Osteoblast (primary cell): ENCODE measurements around the gene CDPF1. TPM values are rescaled to one million over a fixed set of nuclear protein-coding genes. Genes with fewer than 3 reads are reported as not detected.

Source experiments
- DNase-seq: peaks from one replicate; pipeline ENCODE4 v3.0.0; 2011; ENCODE audit warnings: low spot score, mixed read lengths; ENCODE audit not compliant: insufficient read length; ENCODE audit errors: missing footprints
- H2AFZ ChIP-seq: 2 replicates; pipeline ENCODE4 v1.6.0; 2011; ENCODE audit warnings: mild to moderate bottlenecking, low read length
- H3K27ac ChIP-seq: 2 replicates; pipeline ENCODE4 v1.5.1; 2011; ENCODE audit warnings: mild to moderate bottlenecking, low read depth, low read length, moderate library complexity
- H3K27me3 ChIP-seq: 2 replicates; pipeline ENCODE4 v1.6.0; 2012; ENCODE audit warnings: mild to moderate bottlenecking, control low read depth, inconsistent platforms, low read length, moderate library complexity; ENCODE audit not compliant: insufficient read depth
- H3K36me3 ChIP-seq: 2 replicates; pipeline ENCODE4 v1.5.1; 2011; ENCODE audit warnings: mild to moderate bottlenecking, low read length, control low read depth, moderate library complexity; ENCODE audit not compliant: insufficient read depth
- H3K4me1 ChIP-seq: 2 replicates; pipeline ENCODE4 v1.5.1; 2011; ENCODE audit warnings: mild to moderate bottlenecking, low read length, control low read depth, moderate library complexity; ENCODE audit not compliant: insufficient read depth
- H3K4me2 ChIP-seq: 2 replicates; pipeline ENCODE4 v1.6.0; 2011; ENCODE audit warnings: mild to moderate bottlenecking, low read length; ENCODE audit not compliant: insufficient read depth
- H3K4me3 ChIP-seq: fragments of 200-600 bp; sonication (generic); 3 replicates; pipeline ENCODE4 v1.5.1; 2012; ENCODE audit warnings: mild to moderate bottlenecking, low read length, inconsistent platforms; ENCODE audit not compliant: insufficient read depth
- H3K79me2 ChIP-seq: 2 replicates; pipeline ENCODE4 v1.6.0; 2012; ENCODE audit warnings: mild to moderate bottlenecking, low read length, control low read depth, inconsistent platforms; ENCODE audit not compliant: insufficient read depth
- H3K9me3 ChIP-seq: 2 replicates; pipeline ENCODE4 v1.5.1; 2011; ENCODE audit warnings: low read depth, low read length, control low read depth
- H4K20me1 ChIP-seq: 2 replicates; pipeline ENCODE4 v1.6.0; 2012; ENCODE audit warnings: mild to moderate bottlenecking, low read length, control low read depth; ENCODE audit not compliant: insufficient read depth
- total RNA-seq: library from RNA; depleted of rRNA; stranded (reverse); fragments of >200 nt; gene quantifications from 2 replicates; pipeline ENCODE4 v1.2.3, GENCODE V29; 2012
- TF ChIP-seq, protein P1 (sequence below): IDR thresholded peaks from 2 replicates; pipeline ENCODE4 v1.5.1; 2011; ENCODE audit warnings: mild to moderate bottlenecking, low read depth, low read length, moderate library complexity; ENCODE audit errors: extremely low read depth

The CDPF1 gene
- total RNA-seq, 1 donor = 12.7 TPM

DNA sequence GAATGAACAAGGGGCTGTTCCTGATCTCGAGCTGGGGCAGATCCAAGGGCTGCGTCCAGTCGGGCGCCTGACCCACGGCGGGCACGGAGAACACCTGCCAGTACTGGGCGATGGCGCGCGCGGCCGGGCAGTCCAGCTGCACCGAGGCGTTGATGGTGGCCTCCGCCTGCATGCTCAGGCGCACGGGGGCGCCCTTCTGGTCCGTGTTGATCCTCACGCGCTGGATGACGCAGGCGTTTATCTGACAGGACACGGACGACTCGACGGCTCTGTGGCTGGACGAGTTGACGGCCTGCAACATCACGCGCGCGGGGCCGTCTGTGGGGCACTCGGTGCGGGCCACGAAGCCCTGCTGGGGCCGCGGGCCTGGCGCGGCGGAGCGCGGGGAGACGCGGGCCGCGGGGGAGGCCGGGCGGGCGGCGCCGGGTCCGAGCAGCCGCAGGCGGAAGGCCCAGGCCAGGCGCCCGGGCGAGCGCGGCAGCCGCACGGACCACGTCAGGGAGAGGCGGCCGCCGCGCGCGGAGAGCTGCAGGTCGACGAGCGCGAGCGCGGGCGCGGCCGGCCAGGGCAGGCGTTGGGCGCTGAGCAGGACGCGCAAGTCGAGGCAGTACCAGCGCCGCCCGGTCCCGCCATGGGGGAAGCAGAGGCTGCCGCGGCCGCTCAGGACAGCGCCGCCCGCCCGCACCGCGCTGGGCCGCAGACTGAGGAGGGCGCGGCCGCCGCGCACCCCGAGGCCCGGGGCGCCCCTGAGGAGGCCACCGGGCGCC, 12.5 kb upstream of the CDPF1 start:
- Histone ChIP-seq H3K4me3 (peak overlapping the region; percentile 37), H2AFZ (no peak overlapping the region), H3K4me1 (peaks cover 3% of the 10 kb centered on the region)

DNA sequence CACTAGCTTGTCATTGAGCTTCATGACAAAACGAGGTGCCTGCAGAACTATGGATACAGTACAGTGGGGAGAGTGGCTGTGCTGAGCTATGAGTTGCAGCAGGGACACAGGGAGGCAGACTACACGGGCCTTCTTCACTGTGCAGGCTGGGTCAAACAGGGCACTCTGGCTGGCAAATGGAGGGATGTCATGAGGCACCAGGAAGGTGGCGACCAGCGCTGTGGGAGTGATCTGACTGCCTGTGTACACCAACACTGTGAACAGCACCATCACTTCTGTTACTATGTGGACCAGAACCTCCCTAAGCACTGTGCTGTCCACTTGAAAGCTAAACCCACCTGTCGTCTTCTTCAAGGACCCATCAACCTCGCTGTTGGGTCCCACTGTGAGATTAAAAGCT, 9.9 kb upstream of the CDPF1 start:
- no peak overlapping the region for H2AFZ ChIP-seq
- no peaks in the 10 kb centered on the region for H4K20me1 ChIP-seq
- no peak overlapping the region for H3K4me3 ChIP-seq
- TF ChIP-seq, protein P1, sequence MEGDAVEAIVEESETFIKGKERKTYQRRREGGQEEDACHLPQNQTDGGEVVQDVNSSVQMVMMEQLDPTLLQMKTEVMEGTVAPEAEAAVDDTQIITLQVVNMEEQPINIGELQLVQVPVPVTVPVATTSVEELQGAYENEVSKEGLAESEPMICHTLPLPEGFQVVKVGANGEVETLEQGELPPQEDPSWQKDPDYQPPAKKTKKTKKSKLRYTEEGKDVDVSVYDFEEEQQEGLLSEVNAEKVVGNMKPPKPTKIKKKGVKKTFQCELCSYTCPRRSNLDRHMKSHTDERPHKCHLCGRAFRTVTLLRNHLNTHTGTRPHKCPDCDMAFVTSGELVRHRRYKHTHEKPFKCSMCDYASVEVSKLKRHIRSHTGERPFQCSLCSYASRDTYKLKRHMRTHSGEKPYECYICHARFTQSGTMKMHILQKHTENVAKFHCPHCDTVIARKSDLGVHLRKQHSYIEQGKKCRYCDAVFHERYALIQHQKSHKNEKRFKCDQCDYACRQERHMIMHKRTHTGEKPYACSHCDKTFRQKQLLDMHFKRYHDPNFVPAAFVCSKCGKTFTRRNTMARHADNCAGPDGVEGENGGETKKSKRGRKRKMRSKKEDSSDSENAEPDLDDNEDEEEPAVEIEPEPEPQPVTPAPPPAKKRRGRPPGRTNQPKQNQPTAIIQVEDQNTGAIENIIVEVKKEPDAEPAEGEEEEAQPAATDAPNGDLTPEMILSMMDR = no peak
- H3K27me3 ChIP-seq = peaks cover 27% of the 10 kb centered on the region
- H3K36me3 ChIP-seq = no peaks in the 10 kb centered on the region
- no peak overlapping the region for H3K27ac ChIP-seq
- peaks cover 2% of the 10 kb centered on the region for H3K9me3 ChIP-seq
- no peaks in the 10 kb centered on the region for H3K79me2 ChIP-seq
- no peak overlapping the region for H3K4me2 ChIP-seq
- peak; percentile 78 for DNase-seq
- no peaks in the 10 kb centered on the region for H3K4me1 ChIP-seq

More for the DNA sequence above, 12.5 kb upstream of the CDPF1 start:
- DNase-seq = peak; percentile 93
- H3K9me3 ChIP-seq = peaks cover 2% of the 10 kb centered on the region
- no peak overlapping the region for H3K27ac ChIP-seq
- TF ChIP-seq, protein P1 = no peak
- no peaks in the 10 kb centered on the region for H3K79me2 ChIP-seq
- no peaks in the 10 kb centered on the region for H3K36me3 ChIP-seq
- H4K20me1 ChIP-seq = no peaks in the 10 kb centered on the region
- peaks cover 27% of the 10 kb centered on the region for H3K27me3 ChIP-seq
- H3K4me2 ChIP-seq = no peak overlapping the region

DNA sequence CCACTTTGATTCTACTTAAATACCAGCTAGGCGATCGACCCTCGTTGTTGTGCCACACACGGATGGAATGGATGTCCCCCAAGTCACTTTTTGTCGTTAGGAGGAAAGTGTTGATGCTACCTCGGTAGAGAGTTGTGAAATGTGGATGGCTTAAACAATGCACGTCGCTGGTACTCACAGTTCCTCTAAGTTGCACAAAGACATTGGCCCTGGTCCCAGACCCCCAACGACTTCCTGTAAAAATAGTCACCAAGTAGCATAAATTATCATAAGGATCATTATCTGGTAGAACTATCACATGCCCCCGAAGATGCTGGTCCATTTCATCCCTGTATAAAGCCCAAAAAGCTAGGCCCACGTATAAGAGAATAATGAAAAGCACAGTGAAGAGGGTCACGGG, 9.3 kb upstream of the CDPF1 start:
- DNase-seq = no peak
- peaks cover 3% of the 10 kb centered on the region for H3K9me3 ChIP-seq
- no peak overlapping the region for H2AFZ ChIP-seq
- H3K79me2 ChIP-seq = no peaks in the 10 kb centered on the region
- TF ChIP-seq, protein P1 = no peak
- no peak overlapping the region for H3K4me3 ChIP-seq
- H3K36me3 ChIP-seq = no peaks in the 10 kb centered on the region
- peaks cover 27% of the 10 kb centered on the region for H3K27me3 ChIP-seq
- H4K20me1 ChIP-seq = no peaks in the 10 kb centered on the region
- H3K27ac ChIP-seq = no peak overlapping the region
- H3K4me2 ChIP-seq = no peak overlapping the region
- H3K4me1 ChIP-seq = no peaks in the 10 kb centered on the region

DNA sequence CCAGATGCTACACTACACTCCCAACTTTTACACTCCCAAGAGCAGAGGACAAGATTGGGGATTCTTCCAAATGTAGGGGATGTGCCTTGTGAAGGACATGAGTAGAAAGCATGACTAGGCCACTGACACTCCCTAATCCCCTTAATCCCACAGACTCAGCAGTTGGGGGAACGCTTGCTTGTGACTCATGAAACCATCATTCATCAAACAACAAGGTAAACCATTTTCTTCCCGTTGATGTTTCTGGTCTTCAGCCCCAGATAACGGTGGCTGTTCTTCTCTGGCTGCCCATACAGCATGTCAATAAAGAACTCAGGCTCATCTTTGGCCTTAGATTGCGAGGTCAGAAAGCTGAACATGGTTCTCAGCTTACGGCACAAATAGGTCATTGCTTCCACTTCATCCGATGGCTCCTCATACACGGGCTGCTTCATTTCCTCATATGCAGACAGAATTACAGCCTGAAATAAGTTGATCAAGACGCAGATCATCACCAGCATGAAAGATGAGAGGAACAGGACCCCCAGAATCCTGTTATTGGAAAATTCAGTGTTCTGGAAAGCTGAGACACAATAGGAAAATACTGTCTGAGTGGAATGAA, 6.4 kb upstream of the CDPF1 start:
- TF ChIP-seq, protein P1 = no peak
- H3K4me1 ChIP-seq = no peaks in the 10 kb centered on the region
- DNase-seq = peak; percentile 65
- no peak overlapping the region for H3K27ac ChIP-seq
- H3K36me3 ChIP-seq = no peaks in the 10 kb centered on the region
- H3K79me2 ChIP-seq = no peaks in the 10 kb centered on the region
- H2AFZ ChIP-seq = no peak overlapping the region
- peaks cover 9% of the 10 kb centered on the region for H3K27me3 ChIP-seq
- no peaks in the 10 kb centered on the region for H4K20me1 ChIP-seq
- H3K4me2 ChIP-seq = no peak overlapping the region
- H3K9me3 ChIP-seq = peaks cover 2% of the 10 kb centered on the region
- no peak overlapping the region for H3K4me3 ChIP-seq
